Right lobe of liver (tissue), 6 donors: ENCODE measurements around the gene UROC1. TPM values are rescaled to one million over a fixed set of nuclear protein-coding genes. Genes with fewer than 3 reads are reported as not detected.
A peak's percentile ranks its signal among the peaks of the same experiment; 100 is the strongest.

Experiments
- ATAC-seq, 4 donors: fragments of 200-7000 bp; cut with Tn5 transposase; one replicate each; pipeline ENCODE4 v1.9.1; 2020; ENCODE audit warnings: mild to moderate bottlenecking in 4 of 4, moderate library complexity in 4 of 4
- DNase-seq, 3 donors: peaks; one replicate each; pipeline ENCODE4 v3.0.0-alpha.2; 2020
- H3K27ac ChIP-seq, 3 donors: fragments of 200-600 bp; one replicate each; pipeline ENCODE4 v1.8.0; 2022
- H3K27me3 ChIP-seq, 2 donors: fragments of 200-600 bp; one replicate each; pipeline ENCODE4 v1.8.0; 2022
- H3K36me3 ChIP-seq, 4 donors: fragments of 200-600 bp; sonication (generic) in 1 of 4; one replicate each; pipeline versions ENCODE4 v1.5.1 to v1.8.0; 2017 to 2022; ENCODE audit warnings: control low read depth in 1 of 4
- H3K4me1 ChIP-seq, 4 donors: fragments of 200-600 bp; sonication (generic) in 1 of 4; one replicate each; pipeline versions ENCODE4 v1.5.1 to v1.8.0; 2017 to 2022; ENCODE audit warnings: control low read depth in 1 of 4
- H3K4me3 ChIP-seq, 3 donors: fragments of 200-600 bp; one replicate each; pipeline ENCODE4 v1.8.0; 2022
- H3K9me3 ChIP-seq, 4 donors: fragments of 200-600 bp; sonication (generic) in 1 of 4; one replicate each; pipeline versions ENCODE4 v1.5.1 to v1.8.0; 2017 to 2022; ENCODE audit warnings: control low read depth in 1 of 4
- POLR2A ChIP-seq: fragments of 450-650 bp; IDR thresholded peaks from one replicate; pipeline ENCODE4 v1.6.1; 2017; ENCODE audit warnings: antibody characterized with exemption, mild to moderate bottlenecking
- WGBS: methylation state at CpG from one replicate; pipeline ENCODE4 v1.1.6; 2018; ENCODE audit warnings: low coverage, low lambda C conversion rate; ENCODE audit not compliant: insufficient coverage; ENCODE audit errors: missing lambda C conversion rate; 5-methylcytosine and 5-hydroxymethylcytosine counted together
- intact Hi-C, 2 donors: fragments of 100-400 bp; cut with DNase I; formaldehyde crosslinking; loops; one replicate each; pipeline versions ENCODE4 v1.11.2 to v1.14.1; 2022
- total RNA-seq, 6 experiments: library from RNA; depleted of rRNA in 2 of 6; stranded (reverse); fragments of >200 nt in 2 of 6; fragmentation: NEBNext Ultra II Directional in 3 of 6; extraction: Animal tissue kit (Norgen Biotek cat#: 25700) in 3 of 6; gene quantifications; one replicate each; pipeline versions ENCODE4 v1.1.0 to v1.2.4, GENCODE V29; 2016 to 2023
- TF ChIP-seq, protein P1 (sequence below), 4 donors: fragments of 200-600 bp in 3 of 4; fragments of 450-650 bp in 1 of 4; IDR thresholded peaks; one replicate each; pipeline versions ENCODE4 v1.5.1 to v1.8.0; 2016 to 2022; ENCODE audit warnings: antibody characterized with exemption in 4 of 4, mild to moderate bottlenecking in 2 of 4
- donor health status: DM: no; HTN: yes; CAD: no.
- donor health status: DM: no; HTN: no; CAD: no.
- donor health status: DM: no; HTN: no; CAD: no.
- donor health status: DM: no; HTN: yes; CAD: no.
- donor health status: DM: no; HTN: yes; CAD: no.

The UROC1 gene
- total RNA-seq, 6 experiments from 2014 or later: 15.1 to 101 (median 55.8) TPM

GRCh38 chr3:126547721-126548120, 30.1 kb upstream of the UROC1 start:
- peak in 1 of 3 donors; percentile 2 for DNase-seq
- TF ChIP-seq, protein P1, sequence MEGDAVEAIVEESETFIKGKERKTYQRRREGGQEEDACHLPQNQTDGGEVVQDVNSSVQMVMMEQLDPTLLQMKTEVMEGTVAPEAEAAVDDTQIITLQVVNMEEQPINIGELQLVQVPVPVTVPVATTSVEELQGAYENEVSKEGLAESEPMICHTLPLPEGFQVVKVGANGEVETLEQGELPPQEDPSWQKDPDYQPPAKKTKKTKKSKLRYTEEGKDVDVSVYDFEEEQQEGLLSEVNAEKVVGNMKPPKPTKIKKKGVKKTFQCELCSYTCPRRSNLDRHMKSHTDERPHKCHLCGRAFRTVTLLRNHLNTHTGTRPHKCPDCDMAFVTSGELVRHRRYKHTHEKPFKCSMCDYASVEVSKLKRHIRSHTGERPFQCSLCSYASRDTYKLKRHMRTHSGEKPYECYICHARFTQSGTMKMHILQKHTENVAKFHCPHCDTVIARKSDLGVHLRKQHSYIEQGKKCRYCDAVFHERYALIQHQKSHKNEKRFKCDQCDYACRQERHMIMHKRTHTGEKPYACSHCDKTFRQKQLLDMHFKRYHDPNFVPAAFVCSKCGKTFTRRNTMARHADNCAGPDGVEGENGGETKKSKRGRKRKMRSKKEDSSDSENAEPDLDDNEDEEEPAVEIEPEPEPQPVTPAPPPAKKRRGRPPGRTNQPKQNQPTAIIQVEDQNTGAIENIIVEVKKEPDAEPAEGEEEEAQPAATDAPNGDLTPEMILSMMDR (IDR thresholded peaks at IDR 0.05): no peak
- TF ChIP-seq POLR2A: no peak
- intact Hi-C loops: no loop called here

GRCh38 chr3:126546549-126547239, 29.1 kb upstream of the UROC1 start:
- intact Hi-C loops: no loop called here
- no peak for TF ChIP-seq POLR2A
- TF ChIP-seq, protein P1 (IDR thresholded peaks at IDR 0.05): no peak
- Histone ChIP-seq H3K4me1 (no peaks in the 10 kb centered on the region), H3K4me3 (no peak overlapping the region), H3K36me3 (peaks cover 0 to 9% (median 3%) of the 10 kb centered on the region in 4 donors), H3K27ac (no peak overlapping the region), H3K9me3 (no peaks in the 10 kb centered on the region), H3K27me3 (no peaks in the 10 kb centered on the region)
- ATAC-seq (no peak), DNase-seq (no peak)
- 86% methylated on average over 1 of the region's 8 CpGs for WGBS

More at GRCh38 chr3:126547721-126548120, 30.1 kb upstream of the UROC1 start:
- H3K9me3 ChIP-seq: no peaks in the 10 kb centered on the region
- H3K4me3 ChIP-seq: no peak overlapping the region
- H3K4me1 ChIP-seq: no peaks in the 10 kb centered on the region
- peaks cover 0 to 5% (median under 1%) of the 10 kb centered on the region in 4 donors for H3K36me3 ChIP-seq
- H3K27ac ChIP-seq: no peak overlapping the region
- ATAC-seq: no peak
- 57% methylated on average over 1 of the region's 1 CpG for WGBS
- H3K27me3 ChIP-seq: no peaks in the 10 kb centered on the region

DNA sequence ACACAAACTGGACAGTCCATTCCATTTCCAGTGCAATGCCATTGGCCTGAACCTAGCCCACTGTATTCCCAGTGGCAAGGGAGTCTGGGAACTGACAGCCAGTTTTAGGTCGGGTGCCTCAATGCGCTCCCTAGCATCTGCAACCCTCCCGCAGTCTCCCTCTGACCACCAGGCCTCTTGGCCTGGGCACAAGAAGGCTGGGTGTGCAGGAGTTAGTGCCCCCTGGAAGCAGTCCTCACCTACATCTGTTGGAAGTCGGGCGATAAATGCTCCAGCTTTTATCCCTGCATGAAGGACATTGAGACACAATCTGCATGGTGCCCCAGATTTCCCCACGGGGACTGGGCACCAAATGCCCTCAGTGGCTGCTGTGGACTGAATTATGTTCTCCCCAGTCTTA, 28.4 kb upstream of the UROC1 start:
- intact Hi-C loops: no loop called here
- no peak for TF ChIP-seq POLR2A
- TF ChIP-seq, protein P1 (IDR thresholded peaks at IDR 0.05): no peak
- H3K27me3 ChIP-seq: no peaks in the 10 kb centered on the region
- no peak for ATAC-seq
- WGBS: no CpG with 5 or more reads among the region's 6 CpGs
- no peak for DNase-seq
- H3K4me1 ChIP-seq: no peaks in the 10 kb centered on the region
- H3K4me3 ChIP-seq: no peak overlapping the region
- H3K36me3 ChIP-seq: peaks cover 0 to 9% (median 3%) of the 10 kb centered on the region in 4 donors
- H3K9me3 ChIP-seq: no peaks in the 10 kb centered on the region
- no peak overlapping the region for H3K27ac ChIP-seq

DNA sequence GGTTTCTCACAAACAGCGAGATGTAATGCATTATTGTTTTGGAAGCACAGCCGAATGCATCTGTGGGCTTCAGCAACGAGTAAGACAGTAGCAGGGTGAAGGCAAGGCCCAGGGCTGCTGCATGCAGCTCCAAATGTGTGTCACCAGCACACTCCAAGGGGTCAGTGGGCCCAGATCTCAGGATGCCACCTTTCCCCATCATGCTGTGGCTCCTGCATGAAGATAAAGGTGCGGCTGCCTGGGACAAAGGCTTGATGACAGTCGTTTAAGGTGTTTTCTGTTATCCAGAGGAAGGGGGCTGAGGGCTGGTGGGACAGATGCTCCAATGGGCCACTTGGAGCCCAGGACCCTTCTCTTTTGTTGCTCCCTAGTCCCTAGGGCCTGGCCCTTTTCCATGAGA, 28.0 kb upstream of the UROC1 start:
- peaks cover 0 to 4% (median 0%) of the 10 kb centered on the region in 4 donors for H3K4me1 ChIP-seq
- no peak overlapping the region for H3K4me3 ChIP-seq
- WGBS: 90% methylated on average over 4 of the region's 5 CpGs
- no peak overlapping the region for H3K27ac ChIP-seq
- no peaks in the 10 kb centered on the region for H3K9me3 ChIP-seq
- TF ChIP-seq, protein P1 (IDR thresholded peaks at IDR 0.05): no peak
- no peak for TF ChIP-seq POLR2A
- intact Hi-C loops: no loop called here
- peaks cover 0 to 9% (median 3%) of the 10 kb centered on the region in 4 donors for H3K36me3 ChIP-seq
- ATAC-seq (no peak), DNase-seq (peak in 1 of 3 donors; percentile 8)
- no peaks in the 10 kb centered on the region for H3K27me3 ChIP-seq
